HG03469 (cell line): ENCODE results near the gene TBCD.

ENCODE experiments used
- ATAC-seq: cut with Tn5 transposase; IDR thresholded peaks from one replicate; pipeline ENCODE4 v1.9.1; 2021; ENCODE audit warnings: mild to moderate bottlenecking, moderate library complexity, moderate number of reproducible peaks; ENCODE audit not compliant: unreplicated experiment

TBCD gene

DNA sequence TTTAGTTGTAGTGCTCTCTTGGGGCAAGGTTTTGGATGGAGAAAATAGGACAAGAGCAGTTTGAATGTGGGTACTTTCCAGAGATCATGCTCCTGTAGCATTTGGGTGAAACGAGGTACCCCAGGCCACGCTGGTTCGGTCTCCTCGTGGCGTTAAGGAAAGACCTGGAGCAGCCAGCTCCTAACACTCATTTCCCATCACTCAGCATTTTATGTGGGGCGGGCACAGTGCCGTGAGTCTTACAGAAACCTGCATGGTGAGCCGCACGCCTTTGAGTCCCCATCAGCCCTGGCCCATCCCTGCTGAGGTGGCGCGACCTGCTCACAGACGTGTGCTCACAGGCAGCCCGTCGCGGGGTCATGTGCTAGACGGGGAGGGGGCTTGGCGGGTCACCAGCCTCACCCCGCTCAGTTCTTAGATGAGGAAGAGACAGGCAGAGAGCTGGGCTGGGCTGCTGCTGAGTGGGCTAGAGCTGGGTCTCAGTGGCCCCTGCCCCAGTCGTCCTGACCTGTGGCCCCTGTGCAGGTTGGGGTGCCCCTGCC lies 37.3 kb downstream of the TBCD start:
- no peak for ATAC-seq

- ATAC-seq = no peak
Measured at GRCh38 chr17:82789806-82790205, 37.9 kb downstream of the TBCD start.

GRCh38 chr17:82790391-82790790 lies 38.5 kb downstream of the TBCD start:
- no peak for ATAC-seq

- ATAC-seq = no peak
Measured at GRCh38 chr17:82791532-82791931, 39.7 kb downstream of the TBCD start.

GRCh38 chr17:82793974-82794630 lies 42.2 kb downstream of the TBCD start:
- ATAC-seq = no peak

DNA sequence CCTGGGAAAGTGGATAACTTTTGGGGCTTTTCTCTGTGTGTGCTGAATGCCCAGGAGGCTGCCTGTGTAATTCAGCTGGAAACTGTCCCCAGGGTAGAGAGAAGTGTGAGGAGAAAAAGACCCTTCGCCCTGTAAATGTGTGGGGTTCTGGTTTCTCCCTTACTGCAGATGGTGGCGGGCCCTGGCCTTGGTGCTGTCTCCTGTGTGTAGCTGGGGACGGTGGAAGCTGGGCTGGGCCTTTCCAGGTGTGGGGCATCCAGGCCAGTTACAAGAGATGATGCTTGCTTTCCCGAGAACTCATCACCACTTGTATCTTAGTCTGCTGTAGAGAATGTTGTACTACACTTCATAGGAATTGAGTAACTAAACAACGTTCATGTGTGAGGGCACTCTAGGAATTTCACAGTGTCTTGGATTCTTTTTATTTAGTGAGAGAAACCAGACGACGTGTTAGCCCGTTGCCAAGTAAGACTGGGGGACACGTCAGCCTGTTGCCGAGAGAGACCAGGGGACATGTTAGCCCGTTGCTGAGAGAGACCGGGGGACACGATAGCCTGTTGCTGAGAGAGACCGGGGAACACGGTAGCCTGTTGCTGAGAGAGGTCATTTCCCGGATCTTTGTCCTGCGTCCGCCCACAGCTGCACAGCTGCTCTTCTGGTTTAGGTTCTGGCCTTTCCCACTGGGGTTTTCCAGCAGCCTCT lies 43.1 kb downstream of the TBCD start:
- no peak for ATAC-seq

DNA sequence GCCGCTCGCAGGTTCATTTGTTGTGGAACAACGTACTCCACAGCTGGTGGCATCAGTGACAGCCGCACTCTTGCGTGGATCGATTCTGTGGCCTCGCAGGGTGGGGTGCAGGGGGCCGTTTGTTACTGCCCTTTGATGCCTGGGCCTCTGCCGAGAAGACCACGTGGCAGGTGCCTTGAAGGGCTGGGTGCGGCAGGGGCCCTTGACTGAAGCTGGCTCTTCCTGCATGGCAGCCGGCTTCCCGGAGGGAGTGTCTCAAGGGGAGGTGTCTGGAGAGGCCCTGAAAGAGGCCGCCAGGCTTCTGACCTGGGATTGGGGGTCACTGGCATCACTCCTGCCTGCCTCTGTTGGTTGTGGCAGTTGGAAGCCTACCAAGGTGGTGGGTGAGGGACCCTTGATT lies 43.8 kb downstream of the TBCD start:
- ATAC-seq = no peak

GRCh38 chr17:82797061-82797460 lies 45.2 kb downstream of the TBCD start:
- ATAC-seq = no peak

- no peak for ATAC-seq
Measured at GRCh38 chr17:82798752-82799151, 46.9 kb downstream of the TBCD start.

GRCh38 chr17:82799591-82799990 lies 47.7 kb downstream of the TBCD start:
- ATAC-seq = no peak

GRCh38 chr17:82800885-82801284 lies 49.0 kb downstream of the TBCD start:
- no peak for ATAC-seq

- no peak for ATAC-seq
Measured at GRCh38 chr17:82801377-82801970, 49.6 kb downstream of the TBCD start.

- no peak for ATAC-seq
Measured at GRCh38 chr17:82802075-82802780, 50.4 kb downstream of the TBCD start.

DNA sequence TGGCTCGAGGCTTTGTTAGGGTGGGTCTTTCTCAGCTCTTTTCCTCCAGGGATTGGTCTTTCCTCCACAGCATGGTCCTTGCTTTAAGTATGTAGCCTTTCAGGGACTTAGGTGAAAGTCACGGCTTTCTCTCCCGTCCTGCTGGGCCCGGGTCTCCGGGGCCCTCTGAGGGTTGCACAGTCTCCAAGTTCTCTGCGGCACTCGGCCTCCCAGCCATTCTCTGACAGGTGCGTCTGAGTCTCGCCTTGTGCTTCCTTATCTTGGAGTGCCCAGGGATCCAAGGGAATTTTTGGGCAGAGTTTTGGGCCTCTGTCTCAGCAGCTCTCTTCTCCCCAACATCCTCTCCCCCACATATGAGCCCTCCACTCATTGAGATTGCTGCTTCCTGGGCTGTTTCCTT lies 51.3 kb downstream of the TBCD start:
- no peak for ATAC-seq

DNA sequence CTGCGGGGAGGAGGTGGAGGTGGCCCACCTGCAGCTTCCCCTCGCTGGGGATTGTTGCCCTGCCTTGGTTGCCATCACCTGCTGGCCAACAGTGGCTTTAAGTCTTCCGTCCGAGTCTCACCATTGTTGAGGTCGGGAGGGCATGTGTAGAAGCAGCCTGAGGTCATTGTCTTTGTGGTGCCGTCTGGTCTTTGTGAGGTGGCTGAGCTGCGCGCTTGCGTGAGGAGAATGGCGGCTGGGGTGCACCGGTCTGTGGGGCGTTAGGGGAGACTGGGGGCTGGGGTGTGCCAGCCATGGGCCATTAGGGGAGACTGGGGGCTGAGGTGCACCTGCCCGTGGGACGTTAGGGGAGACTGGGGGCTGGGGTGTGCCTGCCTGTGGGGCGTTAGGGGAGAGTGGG lies 51.7 kb downstream of the TBCD start:
- no peak for ATAC-seq

DNA sequence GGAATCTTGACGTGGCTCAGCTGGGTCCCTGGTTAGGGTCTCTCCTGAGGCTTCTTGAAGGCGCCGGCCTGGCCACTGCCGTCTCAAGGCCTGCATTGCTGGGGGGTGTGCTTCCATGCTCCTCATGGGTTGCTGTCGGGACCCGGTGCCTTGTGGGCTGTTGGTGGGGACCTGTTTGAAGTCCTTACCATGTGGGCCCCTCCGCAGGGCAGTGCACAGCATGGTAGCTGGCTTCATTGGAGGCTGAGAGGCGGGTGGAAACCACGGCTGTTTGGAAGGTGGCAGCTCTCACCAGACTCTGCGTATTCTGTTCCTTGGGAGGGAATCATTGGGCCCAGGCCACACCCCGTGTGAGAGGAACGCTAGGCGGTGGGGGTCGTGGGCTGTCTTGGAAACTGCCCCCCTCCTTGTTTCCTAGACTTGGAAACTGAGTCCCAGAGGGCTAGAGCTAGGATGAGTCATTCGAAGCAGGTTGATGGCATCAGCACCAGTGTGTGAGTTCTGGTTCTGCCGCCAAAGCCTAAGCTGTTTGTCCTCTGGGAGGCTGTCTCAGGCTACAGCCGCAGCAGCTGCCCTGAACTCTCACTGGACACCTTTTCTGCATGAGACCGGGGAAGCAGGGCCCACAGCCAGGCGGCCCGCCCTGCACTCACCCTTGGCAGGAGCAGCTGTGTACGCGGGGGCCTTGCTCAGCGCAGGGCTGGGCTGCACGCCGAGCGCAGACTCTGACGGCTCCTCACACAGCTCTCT lies 52.8 kb downstream of the TBCD start:
- ATAC-seq = no peak

DNA sequence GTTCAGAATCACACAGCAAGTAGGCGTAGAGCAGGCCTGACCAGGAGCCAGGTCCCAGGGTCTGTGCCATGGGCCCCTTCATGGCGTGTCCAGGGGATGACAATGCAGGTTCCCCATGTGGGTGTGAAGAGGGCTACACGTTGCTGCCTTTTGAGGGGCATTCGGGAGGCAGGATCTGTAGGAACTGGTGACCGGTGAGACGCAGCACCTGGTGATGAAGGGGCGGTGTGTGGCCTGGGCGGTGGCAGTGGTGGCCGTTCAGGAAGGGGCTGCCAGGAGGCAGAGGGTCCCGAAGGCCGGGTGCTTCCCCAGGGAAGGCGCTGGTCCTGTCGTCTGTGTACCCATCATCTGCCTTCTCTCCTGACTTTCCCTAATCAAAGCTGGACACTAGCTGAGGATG lies 53.4 kb downstream of the TBCD start:
- ATAC-seq = no peak

DNA sequence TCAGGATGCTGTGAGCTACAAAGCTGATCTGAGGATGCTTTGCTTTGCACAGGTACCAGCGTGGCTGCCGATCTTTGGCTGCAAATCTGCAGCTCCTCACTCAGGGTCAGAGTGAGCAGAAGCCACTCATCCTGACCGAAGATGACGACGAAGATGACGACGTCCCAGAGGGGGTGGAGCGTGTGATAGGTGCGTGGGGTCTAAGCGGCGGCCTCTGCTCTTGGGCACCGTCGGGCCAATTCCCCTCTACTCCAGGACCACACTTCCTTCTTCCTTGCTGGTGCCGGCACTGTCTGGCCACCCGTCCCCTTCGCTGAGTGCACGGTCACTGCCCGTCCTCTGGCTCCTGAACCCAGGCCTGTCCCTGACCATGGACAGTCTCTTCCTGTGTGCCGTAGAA lies 54.0 kb downstream of the TBCD start:
- ATAC-seq = no peak

DNA sequence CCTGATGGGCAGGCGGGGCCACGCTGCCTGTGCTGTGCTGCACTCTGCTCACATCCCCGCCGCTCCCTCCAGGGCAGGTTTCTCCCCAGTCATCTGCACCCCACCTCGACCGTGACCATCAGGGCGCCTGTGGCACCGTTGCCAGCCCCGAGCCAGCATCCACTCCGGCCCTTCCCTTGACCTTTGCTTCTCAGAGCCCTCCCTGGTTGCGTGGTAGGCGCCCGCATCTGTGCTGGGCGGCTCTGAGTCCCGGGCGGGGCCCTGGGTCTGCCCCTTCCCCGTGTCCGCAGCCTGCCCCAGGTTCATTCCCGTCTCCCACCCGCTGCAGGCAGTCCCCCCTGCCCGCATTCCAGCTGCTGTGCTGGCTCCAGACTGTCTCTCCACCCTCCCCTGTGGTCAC lies 54.8 kb downstream of the TBCD start:
- ATAC-seq = no peak

DNA sequence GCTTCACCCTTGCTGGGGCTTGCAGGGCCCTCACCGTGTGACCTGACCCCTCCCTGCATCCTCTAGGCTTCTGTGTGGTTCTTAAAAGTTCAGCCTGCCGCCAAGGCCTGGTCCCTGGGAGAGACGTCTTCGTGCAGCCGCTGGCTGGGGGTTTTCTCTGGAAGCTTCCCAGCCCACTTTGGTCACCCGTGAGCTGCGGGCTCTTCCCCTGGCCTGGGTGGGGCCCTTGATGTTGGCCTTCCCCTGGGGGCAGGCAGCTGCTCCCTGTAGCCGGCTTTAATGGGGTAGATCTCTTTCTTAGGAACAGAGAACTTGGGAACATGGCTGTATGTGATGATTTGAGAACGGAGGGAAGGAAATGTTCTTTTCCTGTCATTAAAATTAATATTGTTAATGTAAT lies 55.2 kb downstream of the TBCD start:
- ATAC-seq = no peak

DNA sequence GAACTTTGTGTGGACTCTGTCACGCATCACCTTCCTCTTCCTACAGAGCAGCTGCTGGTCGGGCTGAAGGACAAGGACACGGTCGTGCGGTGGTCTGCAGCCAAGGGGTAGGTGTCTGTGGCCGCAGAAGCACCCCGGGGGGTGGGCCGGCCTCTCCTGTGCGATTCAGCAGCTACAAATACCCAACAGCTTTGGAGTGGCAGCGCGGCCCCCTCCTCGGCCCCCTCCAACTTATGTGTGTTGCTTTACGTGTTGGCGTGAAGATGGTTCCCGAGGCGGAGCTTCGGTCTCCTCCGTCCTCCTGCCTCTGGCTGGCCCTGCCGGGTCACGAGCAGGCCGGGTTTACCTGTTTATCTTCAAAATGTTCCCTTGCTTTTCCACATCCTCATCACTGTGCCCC lies 55.7 kb downstream of the TBCD start:
- ATAC-seq = no peak
